Retina (tissue), 1 donor: ENCODE measurements around the gene F11.
"Not testable (repeated sequence)": the region's sequence is repeated elsewhere in the genome, so short reads cannot be mapped to it uniquely, and the experiment has no call there.

Experiments used
- DNase-seq: peaks from one replicate; pipeline ENCODE4 v3.0.0-alpha.2; 2016

F11 gene

DNA sequence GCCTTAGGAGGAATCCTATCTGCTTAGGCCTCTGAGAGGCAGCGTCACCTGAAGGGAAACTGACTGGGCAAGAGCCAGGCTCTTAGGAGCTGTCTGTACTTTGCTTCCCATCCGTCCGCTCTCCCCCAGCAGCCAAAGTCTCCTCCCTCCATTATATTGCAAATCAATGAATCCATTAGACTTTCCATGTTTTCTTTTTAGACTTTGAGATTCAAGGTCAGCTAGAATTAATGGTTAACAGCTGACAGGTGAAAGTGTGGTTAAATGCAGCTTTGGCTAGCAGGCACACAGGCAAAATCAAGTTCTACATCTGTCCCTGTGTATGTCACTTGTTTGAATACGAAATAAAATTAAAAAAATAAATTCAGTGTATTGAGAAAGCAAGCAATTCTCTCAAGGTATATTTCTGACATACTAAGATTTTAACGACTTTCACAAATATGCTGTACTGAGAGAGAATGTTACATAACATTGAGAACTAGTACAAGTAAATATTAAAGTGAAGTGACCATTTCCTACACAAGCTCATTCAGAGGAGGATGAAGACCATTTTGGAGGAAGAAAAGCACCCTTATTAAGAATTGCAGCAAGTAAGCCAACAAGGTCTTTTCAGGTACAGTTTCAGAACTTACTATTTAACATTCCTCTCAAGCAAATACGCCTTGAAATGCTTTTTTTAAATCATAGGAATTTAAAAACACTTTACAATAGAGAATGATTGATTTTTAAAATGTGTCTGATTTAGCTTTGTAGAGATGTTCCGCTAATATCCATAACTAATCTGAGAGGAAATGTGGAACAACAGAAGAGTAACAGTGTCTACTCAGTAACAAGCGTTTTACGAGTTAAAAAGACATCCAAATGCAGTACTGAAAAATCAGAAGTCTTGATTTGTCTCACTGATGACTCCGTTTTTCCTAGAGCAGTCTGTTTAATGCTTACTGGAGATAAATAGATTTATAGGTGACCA, at the start of gene F11:
F11 (plus strand) TSS at position 507 of the 970 bp plus-strand sequence. CDS start 948 bp downstream, outside the sequence.
- no peak for DNase-seq

DNA sequence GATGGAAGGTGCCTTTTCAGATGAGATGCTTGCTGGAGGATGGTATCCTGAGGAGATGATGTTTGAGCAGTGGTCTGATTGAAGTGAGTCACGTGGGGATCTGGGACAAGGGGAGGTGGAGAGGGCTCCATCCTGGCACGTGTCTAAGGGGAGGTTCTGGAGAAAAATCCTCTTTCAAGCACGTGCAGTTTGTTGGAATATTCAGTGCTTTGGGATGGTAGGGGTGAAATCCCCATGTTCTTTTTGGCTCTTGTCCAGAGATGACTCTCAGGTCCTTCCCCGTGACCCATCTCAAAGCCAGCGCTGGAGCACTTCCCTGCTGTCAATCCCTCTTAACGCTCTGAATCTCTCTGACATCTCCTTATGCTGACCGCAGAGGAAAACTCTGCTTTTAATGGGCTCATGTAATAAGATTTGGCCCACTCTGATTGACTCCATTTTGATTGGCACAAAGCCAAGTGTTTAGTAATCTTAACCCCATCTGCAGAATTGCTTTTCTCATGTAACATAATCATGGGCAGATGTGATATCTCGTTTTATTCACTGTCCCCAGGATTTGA, 49.4 kb upstream of the F11 start:
- no peak for DNase-seq

GRCh38 chr4:186217733-186218293, 48.2 kb upstream of the F11 start:
- DNase-seq, result no peak

GRCh38 chr4:186221624-186222023, 44.4 kb upstream of the F11 start:
- no peak for DNase-seq

GRCh38 chr4:186225848-186226247, 40.1 kb upstream of the F11 start:
- no peak for DNase-seq

GRCh38 chr4:186226521-186227189, 39.3 kb upstream of the F11 start:
- no peak for DNase-seq

GRCh38 chr4:186227221-186227620, 38.8 kb upstream of the F11 start, which contains the start of gene KLKB1:
Gene KLKB1 (plus strand): TSS chr4:186227507. CDS start chr4:186228196, 689 bp downstream.
- DNase-seq, result no peak

DNA sequence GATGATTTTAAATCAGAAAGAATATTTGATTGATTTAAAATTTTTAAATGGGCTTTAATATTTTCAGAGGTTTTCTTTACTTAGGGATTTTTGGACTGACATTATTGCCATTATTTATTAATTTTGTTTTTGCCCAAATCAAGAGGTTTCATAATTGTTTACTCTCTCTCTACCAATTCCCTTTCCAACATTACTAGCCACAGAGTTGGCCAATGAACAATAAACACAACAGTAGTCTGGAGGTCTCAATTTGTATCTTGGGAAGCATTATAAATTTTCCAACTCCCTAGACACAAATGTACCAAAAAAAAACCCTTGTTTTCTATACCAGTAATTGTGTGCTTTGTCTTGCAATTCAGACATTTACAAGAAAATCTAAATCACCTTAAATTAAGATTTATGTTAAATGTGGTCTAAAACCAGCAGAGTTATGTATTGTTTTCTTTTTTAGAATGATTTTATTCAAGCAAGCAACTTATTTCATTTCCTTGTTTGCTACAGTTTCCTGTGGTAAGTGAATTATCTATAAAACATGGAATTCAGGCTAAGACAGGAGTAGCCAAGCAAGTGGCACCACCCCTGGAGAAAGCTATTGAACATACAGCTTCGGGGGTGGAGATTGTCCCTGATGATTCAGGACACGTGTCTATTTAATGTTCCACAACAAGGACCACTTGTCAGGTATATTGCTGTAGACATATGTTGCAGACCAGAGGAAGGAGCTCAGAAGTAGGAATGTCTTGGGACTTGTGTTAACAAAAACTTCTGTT, 38.1 kb upstream of the F11 start:
- no peak for DNase-seq

DNA sequence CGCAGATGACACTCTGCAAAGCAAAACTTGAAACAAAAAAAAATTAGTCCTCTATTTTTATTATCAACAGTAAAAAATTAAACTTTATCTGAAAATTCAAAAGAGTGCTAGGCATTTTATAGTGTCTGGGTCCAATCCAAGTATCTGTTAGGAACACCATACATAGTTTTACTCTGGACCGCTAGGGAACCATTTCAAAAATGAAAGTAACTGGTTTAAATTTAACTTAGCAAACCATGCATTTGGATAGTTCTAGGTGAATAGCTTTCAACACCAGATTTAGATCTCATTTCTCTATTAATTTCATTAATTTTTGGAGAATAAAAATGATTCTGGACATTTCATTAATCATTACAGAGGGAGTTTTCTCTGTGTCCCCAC, 37.5 kb upstream of the F11 start:
- DNase-seq, result no peak

DNA sequence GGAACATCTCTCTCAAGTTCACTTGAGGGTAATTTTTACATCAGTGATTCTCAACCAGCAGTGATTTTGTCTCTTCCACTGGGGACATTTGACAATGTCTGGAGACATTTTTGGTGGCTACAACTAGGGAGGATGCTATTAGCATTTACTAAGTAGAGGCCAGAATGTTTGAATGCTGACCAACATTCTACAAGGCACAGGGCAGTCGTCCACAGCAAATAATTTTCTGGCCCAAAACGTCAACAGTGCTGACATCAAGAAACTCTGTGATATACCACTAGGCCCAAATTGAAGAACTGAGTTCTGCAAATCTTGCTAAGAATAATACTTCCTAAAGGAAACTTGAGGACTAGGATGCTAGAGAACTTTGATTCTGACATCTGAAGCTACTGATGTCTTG, 31.6 kb upstream of the F11 start:
- no peak for DNase-seq

GRCh38 chr4:186236126-186236525, 29.9 kb upstream of the F11 start:
- DNase-seq, result no peak

- DNase-seq, result no peak
Observed at GRCh38 chr4:186240452-186240847, 25.5 kb upstream of the F11 start.

DNA sequence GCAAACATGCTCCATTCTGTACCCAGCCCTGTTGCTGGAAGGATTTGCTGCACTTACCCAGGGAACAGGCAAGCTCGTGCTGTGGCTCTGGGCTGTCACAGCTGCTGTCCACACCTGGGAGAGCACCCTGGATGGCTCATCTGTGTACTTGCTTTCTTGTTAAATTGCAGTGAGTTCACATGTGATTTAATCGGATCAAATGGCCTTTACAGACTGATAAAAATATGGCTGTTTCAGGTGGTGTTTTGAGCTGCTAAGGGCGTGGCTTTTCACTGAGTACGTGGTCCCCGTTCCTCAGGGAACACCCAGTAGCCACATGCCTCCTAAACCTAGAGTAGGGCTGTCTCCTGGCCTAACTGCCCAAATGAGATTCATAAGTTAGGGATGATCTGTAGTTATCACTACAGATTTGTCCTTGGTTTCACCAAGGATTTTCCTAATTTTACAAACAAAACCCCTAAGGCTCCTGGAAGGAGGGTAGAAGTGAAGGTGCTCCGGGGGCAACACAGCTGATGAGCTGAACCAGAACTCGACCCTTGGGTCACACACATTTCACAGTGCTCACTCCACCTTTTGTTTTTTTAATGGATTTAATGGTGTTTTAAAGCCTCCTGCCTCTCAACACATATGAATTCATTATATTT, 25.0 kb upstream of the F11 start:
- DNase-seq, result no peak

DNA sequence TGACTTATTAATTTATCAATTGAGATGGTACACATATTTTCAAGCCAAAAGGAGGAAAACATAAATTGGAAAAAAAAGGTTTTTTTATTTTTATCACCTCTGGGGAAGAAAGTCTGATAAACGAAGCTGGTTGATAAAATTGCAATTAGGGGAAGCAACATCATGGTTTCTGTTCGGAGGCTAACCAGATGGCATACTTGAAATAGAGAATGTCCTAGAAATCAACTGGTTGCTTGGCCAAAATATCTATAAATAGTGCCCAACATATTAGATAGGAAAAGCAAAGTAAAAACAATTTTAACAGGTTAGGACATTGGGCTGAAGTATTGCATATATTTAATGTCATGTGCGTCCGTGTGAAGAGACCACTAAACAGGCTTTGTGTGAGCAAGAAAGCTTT, 24.4 kb upstream of the F11 start:
- no peak for DNase-seq

DNA sequence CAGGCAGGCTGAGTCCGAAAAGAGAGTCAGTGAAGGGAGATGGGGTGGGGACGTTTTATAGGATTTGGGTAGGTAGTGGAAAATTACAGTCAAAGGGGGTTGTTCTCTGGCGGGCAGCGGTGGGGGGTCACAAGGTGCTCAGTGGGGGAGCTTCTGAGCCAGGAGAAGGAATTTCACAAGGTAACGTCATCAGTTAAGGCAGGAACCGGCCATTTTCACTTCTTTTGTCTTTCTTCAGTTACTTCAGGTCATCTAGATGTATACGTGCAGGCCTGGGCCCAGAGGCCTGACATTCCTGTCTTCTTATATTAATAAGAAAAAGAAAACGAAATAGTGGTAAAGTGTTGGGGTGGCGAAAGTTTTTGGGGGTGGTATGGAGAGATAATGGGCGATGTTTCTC, 24.0 kb upstream of the F11 start:
- not testable (repeated sequence) for DNase-seq

DNA sequence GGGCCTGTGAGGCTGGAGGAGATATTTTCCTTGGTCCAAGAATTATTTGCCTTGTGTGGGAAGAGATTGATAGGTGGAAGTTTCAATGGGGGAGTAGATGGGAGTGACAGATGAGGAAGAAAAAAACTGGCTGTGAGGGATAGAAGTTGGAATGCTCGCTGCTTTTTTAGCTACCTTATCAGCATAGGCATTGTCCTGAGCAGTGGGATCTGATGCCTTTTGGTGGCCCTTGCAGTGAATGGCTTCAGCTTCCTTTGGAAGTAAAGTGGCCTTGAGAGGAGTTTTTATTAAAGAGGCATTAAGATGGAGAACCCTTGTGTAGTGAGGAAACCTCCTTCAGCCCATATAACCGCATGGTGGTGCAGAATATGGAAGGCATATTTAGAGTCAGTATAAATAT, 22.7 kb upstream of the F11 start:
- DNase-seq, result no peak

- no peak for DNase-seq
Observed at GRCh38 chr4:186244835-186245234, 21.2 kb upstream of the F11 start.

DNA sequence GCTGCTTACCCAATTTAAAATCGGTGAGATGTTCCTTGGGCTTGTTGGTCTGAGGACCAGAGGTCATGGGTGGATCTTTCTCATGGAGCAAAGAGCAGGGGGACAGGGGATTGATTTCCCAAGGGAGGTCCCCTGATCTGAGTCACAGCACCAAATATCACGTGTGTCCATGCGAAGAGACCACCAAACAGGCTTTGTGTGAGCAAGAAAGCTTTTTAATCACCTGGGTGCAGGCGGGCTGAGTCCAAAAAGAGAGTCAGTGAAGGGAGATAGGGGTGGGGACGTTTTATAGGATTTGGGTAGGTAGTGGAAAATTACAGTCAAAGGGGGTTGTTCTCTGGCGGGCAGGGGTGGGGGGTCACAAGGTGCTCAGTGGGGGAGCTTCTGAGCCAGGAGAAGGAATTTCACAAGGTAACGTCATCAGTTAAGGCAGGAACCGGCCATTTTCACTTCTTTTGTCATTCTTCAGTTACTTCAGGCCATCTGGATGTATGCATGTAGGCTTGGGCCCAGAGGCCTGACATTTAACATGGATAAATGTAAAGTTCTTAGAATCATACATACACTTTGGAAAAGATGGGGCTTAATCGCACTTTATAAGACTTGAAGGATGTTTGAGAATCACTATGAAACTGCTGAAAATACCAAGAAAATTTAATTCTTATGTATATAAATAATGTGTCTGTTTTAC, 18.8 kb upstream of the F11 start:
- not testable (repeated sequence) for DNase-seq

DNA sequence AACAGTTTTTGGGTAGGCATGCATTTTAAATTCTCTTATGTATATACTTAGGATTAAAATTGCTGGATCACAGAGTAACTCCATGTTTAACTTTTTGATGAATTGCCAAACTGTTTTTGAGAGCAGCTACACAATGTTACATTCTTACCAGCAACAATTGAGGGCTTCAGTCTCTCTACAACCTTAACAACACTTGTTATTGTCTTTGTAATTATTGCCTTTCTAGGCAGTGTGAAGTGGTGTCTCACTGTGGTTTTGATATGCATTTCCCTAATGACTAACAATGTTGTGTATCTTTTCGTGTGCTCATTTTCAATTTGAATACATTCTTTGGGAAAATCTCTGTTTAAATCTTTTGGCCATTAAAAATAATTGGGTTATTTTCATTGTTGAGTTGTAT, 17.3 kb upstream of the F11 start:
- DNase-seq, result no peak

DNA sequence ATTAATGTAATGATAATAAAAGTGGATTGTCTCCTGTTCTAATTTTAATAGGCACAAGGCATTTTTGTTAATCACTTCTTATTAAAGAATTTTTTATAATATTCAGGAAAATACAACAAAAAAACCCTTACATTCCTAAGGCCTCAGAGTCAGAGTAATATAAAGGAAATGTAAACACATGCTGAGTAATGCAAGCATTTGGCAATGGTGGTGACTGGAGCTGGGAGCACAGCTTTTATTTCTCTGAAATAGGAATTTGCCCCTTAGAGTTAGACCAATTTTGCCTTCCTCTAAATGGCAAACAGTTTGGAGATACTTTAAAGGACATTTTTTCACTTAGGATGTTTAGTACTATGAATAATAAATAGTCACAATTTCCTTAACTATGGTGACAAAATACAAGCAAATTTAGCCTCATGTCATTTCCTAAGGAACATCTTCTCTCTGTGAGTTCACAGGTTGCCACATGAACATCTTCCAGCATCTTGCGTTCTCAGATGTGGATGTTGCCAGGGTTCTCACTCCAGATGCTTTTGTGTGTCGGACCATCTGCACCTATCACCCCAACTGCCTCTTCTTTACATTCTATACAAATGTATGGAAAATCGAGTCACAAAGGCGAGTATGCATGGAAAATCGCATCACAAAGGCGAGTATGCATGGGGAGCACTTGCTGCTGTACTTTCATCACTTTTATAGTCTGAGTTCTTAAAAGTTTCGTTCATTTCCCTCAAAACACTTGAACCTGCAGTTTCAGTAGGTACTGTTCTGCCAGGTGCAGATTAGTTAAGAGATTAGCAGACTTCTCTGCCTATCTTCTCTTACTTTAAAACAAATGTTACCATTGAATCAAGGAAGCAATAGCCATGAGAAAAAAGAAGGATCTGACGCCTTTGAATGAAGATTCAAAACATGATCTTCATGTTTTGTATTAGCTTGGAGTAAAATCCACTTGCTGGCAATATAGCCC, 15.9 kb upstream of the F11 start:
- DNase-seq, result no peak
